ENCODE measurements around the gene NDUFB11.

The NDUFB11 gene

DNA sequence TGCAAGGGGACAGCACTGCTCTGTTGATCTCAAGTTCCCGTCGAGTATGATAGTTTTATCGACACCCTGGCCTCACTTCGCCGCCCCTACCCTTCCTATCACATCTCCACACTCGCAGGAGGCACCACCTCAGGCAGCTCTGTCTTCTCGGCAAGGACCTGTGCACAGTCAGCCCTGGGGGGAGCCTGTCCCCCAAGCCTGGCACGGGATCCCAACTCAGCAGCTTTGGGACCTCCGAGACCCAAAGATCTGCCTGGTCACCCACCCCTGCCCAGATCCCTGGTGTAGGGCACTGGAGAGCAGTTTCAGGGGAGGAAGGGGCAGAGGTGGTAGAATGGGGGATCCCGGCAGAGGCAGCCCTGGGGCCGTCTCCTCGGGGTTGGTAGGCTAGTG is 31.1 kb upstream of the NDUFB11 start:
- in situ Hi-C loops (cut with HindIII; ENCODE audit: low sequenced_read_pairs), result no loop called here

DNA sequence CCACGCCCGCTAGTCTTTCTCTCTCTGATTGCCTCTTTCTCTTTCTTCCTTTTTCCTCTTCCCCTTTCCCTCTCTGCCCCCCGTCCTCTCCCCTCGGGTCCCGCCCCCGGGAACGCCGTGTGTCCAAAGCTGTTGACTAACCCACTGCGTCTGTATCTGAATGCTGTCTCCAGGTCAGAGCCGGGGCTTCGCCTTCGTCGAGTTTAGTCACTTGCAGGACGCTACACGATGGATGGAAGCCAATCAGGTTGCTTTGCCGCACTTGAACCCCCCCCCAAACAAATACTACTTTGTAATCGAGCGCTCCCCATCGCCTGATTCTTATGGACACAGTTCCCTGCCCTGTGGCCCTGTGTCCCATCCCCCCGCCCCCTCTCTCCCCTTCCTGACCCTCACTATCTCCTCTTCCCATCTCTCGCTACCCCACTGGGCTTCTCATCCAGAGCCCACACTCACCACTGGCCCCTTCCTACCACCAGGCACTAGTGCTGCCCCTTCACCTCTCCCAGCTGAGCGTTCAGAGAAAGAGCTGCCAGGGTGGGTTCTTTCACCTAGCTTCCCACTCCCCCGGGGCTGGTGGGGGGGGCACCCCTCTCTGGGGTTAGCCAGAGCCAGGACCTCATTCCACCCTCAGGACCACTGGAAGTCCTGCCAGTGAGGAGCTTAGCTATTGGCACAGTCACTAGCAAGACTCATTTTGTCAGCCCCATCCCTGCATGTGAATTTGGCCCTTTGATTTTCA is 30.5 kb upstream of the NDUFB11 start:
- in situ Hi-C loops (cut with HindIII; ENCODE audit: low sequenced_read_pairs), result no loop called here

DNA sequence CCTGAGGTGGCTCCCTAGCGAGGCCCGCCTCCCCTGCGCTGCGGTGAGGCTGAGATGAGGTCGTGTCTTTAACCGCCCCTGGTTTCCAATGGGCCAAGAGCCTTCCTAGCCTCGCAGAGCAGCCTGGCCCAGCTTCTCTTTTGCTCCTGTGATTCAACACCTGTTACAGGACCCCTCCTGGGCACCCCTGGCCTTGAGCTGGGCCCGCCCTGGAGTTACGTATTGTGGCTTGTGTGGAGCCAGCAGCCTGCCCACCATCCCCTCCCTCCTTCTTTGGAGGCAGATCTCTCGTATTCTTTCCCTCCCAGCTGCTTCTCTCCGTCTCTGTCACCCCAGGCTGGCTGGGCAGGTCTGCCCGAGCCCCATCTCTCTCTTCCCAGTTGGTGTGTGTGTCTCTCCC is 29.9 kb upstream of the NDUFB11 start:
- in situ Hi-C loops (cut with HindIII; ENCODE audit: low sequenced_read_pairs), result no loop called here

DNA sequence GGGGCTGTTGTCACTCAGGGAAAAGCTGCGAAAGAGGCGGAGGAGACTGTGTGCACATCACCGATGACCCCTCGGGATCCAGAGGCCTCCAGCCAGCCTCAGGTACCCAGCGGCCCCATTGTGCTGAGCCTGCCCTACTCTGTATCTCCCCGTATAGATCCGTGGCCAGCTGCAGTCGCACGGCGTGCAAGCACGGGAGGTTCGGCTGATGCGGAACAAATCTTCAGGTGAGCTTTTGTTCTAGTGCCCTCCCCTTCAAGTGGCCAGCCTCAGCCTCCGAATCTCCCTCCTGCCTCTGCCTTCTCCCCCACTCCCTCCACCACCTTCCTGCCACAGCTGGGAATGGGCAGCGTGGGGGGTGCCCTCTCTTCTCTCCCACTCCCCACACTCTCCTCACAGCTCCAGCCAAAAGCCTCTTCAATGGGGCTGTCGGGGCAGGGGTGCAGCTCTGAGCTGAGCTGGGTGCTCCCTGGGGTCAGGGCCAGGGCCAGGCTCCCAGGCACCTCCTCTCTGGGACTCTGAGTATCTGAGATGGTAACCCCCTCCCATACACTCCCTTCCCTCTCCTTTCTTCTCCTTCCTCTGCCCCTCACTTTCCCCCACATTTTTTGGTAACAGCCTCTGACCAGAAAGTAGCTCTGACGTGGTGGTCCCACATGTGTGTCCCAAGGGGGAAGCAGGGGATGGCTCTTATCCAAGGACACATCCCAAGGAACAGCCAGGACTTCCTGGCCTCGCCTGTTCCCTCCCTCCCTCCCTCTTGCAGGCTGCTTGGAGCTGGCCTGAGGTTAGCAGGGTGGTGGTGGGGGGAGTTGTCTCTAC is 28.7 kb upstream of the NDUFB11 start:
- in situ Hi-C loops (cut with HindIII; ENCODE audit: low sequenced_read_pairs), result no loop called here

DNA sequence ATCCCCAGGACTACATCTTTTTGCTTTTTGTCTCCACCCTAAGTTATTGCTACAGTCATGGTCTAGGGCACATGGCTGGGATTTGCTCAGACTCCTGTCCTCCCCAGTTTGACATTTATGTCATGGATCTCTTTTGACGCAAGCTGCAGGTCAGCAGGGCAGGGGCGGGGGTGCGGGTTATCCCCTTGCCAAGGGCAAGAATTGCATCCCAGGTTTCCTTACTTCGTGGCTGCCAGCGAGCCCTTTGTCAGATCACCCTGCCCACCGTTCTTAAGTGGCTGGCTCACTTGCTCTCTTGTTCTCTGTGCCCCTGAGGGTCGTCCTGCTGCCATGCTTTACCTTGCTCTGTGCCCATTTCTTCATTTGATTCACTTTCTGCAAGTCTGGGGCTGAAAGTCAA is 28.0 kb upstream of the NDUFB11 start:
- in situ Hi-C loops (cut with HindIII; ENCODE audit: low sequenced_read_pairs), result no loop called here

DNA sequence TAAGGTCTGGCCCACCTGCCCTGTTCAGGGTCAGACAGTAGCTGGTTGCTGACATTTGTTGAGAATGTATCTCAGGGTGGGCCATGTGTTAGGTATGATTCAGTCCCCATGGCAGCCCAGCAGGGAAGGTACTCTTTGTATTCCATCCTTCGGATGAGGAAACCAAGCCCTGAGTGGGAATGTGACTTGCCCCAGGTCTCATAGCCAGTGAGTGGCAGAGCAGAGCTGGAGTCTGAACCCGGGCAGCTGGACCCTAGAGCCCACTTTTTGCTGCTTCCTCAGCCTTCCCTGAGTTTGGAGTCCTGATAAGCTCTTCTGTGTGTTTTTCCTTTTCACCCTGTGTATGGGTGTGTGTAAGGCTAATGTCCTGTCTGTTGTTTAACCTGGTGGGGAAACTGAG is 27.5 kb upstream of the NDUFB11 start:
- in situ Hi-C loops (cut with HindIII; ENCODE audit: low sequenced_read_pairs), result no loop called here

DNA sequence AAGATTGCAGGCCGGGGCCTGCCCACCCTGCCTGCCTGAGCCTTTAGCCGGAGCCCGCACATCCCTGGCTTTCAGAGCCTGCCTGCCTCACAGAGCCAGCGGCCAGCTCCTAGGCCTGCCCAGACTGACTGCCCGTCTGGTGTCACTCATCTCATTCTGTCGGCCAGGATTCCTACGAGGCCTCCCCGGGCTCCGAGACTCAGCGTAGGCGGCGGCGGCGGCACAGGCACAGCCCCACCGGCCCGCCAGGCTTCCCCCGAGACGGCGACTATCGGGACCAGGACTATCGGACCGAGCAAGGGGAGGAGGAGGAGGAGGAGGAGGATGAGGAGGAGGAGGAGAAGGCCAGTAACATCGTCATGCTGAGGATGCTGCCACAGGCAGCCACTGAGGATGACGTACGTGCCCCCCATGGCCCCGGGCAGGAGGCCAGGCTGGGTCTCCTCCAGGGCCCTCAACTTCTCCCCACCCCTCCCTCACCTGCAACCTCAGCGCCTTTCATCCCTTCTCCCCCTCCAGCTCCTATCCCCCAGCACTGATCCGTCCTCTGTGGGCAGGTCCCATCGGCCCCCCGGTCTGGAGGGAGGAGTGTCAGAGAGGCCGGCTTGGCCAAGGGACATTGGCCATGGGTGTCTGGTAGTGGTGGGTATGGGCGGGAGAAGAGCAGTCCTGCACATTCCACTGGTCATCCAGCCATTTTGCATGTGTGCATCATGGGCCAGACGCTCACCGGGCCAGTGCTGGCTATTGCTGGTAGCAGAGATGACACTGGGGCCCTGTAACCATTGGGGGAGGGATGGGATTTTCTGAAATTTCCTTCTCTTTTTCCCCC is 26.6 kb upstream of the NDUFB11 start:
- in situ Hi-C loops (cut with HindIII; ENCODE audit: low sequenced_read_pairs), result no loop called here

DNA sequence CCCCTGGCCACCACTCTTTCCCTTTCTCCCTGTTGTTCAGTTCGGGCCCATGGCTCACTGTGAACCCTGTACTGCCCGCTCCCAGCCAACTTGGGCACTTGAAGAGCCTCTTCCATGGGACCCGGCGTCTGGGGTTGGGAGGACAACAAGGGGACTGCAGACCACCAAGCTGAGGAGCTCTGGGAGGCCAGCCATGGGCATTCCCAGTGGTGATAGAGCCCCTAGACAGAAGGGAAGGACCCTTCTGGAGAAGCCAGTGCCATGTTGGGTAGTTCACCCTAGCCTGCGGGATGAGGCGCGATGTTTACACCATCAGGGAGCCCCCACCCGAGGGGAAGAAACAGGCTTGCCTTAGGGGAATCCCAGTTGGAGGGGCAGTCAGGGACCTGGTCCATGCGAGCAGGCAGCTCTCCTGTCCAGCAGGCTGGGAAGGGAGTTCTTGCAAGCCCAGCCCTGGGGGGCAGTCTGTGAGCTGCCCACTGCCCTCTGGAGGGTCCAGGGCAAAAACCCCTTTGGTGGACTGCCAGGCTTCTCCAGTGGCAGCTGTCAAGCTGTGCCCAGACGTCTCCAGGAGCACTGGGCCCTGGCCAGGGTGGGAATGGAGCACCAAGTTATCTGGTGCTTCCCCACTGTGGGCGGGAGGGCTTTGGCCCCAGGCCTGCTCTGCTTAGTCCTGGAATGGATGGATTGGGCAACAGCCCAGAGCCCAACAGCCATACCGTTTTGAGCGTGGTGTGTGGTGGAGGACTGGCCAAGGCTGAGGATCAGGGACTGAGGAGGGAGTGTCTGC is 25.4 kb upstream of the NDUFB11 start:
- in situ Hi-C loops (cut with HindIII; ENCODE audit: low sequenced_read_pairs), result no loop called here

DNA sequence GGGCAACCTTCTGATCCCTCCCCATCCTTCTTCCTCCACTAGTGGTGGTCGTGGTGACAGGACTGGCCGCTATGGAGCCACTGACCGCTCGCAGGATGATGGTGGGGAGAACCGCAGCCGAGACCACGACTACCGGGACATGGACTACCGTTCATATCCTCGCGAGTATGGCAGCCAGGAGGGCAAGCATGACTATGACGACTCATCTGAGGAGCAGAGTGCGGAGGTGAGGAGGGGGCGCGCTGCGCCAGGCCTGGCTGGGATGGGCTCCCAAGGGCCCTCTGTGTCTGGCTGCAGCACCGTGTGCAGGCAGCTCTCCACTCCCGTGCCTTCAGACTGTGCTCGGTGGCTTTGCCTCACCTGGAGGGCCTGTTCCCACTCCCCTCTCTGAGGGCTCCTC is 24.8 kb upstream of the NDUFB11 start:
- in situ Hi-C loops (cut with HindIII; ENCODE audit: low sequenced_read_pairs), result no loop called here

DNA sequence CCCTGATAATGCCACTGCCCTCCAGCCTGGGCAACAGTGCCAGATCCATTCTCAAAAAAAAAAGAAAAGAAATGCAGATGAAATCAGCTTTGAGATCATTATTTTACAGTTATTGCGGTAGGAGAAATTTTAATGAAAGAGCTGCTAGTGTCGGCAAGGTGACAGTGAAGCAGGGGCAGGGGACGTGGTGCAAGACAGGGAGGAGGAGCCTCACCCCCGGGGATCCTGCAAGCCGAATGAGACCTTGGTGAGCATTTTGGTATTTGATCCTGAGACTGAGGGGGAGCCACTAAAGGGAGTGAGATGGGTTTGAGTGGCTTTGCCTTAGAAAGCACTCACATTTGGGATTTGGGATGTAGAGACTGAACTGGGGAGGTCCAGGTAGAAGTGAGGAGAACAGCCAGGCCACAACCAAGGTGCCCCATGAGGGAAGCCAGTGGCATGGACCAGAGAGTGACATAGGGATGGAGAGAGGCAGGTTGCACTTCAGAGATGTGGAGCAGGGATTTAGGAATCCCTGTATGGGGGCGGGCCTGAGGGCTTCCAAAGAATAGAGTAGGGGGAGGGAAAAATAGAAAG is 24.1 kb upstream of the NDUFB11 start:
- in situ Hi-C loops (cut with HindIII; ENCODE audit: low sequenced_read_pairs), result no loop called here

DNA sequence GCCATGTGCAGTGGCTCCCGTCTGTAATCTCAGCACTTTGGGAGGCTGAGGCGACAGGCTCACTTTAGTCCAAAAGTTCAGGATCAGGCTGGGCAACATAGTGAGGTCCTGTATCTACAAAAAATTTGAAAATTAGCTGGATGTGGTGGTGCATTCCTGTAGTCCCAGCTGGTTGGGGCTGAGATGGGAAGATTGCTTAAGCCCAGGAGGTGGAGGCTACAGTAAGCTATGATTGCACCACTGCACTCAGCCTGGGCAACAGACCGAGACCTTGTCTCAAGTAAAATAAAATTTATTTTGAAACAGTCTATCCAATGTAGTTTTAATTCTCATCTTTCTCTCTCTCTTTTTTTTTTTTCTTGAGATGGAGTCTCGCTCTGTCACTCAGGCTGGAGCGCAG is 21.6 kb upstream of the NDUFB11 start:
- in situ Hi-C loops (cut with HindIII; ENCODE audit: low sequenced_read_pairs), result no loop called here

DNA sequence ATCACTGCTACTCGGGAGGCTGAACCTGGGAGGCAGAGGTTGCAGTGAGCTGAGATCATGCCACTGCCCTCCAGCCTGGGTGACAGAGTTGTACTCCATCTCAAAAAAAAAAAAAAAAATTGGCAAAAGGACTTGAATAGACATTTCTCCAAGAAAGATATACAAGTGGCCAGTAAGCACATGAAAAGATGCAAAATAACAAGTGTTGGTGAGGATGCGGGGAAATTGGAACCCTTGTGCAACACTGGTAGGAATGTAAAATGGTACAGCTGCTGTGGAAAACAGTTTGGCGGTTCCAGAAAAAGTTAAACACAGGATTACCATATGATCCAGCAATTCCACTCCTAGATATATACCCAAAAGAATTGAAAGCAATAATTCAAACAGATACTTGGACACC is 19.9 kb upstream of the NDUFB11 start:
- in situ Hi-C loops (cut with HindIII; ENCODE audit: low sequenced_read_pairs), result no loop called here

DNA sequence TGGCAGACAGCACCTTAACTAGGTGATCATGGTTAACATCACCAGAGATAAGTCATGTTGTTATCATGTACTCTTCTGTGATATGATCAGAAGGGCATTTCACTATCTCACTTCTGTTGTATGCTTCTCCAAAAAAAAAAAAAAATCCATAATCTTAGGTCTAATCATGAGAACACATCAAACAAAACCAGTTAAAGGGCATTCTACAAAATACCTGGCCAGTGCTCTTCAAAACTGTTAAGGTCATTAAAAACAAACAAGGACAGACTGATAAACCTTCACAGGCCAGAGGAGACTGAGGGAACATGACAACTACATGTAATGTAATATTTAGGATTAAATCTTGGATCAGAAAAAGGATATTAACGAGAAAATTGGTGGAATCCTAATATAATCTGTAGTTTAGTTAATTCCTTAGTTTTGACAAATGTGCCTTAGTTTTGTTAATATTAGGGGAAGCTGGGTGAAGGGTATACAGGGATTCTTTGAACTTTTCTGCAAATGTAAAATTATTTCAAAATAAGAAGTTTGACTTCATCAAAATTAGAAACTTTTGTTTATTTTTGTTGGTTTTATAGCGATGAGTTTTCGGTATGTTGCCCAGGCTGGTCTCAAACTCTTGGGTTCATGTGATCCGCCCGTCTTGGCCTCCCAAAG is 18.6 kb upstream of the NDUFB11 start:
- in situ Hi-C loops (cut with HindIII; ENCODE audit: low sequenced_read_pairs), result no loop called here

DNA sequence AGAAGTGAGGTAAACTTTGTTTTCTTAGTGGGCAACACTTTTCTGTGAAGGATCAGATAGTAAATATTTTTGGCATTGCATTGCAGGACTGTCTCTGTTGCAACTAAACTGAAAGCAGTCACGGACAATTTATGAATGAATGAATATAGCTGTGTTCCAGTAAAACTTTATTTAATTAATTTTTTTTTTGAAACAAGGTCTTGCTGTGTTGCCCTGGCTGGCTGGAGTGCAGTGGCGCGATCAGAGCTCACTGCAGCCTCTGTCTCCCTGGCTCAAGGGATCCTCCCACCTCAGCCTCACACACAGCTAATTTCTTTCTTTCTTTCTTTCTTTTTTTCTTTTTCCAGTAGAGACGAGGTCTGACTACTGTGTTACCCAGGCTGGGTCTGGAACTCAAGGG is 16.3 kb upstream of the NDUFB11 start:
- in situ Hi-C loops (cut with HindIII; ENCODE audit: low sequenced_read_pairs), result no loop called here

DNA sequence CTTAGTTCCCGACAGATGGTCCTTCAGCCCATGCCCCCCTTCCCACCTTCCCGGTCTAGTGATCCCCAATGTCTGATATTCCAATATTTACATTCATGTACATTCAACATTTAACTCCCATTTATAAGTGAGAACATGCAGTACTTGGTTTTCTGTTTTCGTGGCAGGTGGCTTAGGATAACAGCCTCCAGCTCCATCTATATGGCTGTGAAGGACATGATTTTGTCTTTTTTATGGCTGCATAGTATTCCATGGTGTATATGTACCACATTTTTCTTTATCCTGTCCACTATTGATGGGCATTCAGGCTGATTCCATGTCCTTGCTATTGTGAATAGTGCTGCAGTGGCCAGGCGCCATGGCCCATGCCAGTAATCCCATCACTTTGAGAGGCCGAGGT is 14.3 kb upstream of the NDUFB11 start:
- in situ Hi-C loops (cut with HindIII; ENCODE audit: low sequenced_read_pairs), result no loop called here

DNA sequence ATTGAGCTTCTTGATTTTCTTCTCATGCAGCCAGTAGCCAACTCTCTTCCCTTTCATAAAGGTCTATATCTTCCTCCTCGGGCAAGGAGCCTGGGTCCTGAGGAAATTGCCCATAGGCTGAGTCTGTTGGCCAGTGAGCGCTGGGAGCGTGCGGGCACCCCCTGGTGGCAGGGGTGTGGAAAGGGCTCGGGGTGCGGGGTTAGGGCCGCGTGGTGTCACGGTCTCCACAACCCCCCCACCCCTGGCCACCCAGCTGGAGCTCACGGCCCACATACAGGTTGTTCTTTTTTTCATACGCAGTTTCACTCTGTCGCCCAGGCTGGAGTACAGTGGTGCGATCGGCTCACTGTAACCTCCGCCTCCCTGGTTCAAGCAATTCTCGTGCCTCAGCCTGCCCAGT is 13.6 kb upstream of the NDUFB11 start:
- in situ Hi-C loops (cut with HindIII; ENCODE audit: low sequenced_read_pairs), result no loop called here

DNA sequence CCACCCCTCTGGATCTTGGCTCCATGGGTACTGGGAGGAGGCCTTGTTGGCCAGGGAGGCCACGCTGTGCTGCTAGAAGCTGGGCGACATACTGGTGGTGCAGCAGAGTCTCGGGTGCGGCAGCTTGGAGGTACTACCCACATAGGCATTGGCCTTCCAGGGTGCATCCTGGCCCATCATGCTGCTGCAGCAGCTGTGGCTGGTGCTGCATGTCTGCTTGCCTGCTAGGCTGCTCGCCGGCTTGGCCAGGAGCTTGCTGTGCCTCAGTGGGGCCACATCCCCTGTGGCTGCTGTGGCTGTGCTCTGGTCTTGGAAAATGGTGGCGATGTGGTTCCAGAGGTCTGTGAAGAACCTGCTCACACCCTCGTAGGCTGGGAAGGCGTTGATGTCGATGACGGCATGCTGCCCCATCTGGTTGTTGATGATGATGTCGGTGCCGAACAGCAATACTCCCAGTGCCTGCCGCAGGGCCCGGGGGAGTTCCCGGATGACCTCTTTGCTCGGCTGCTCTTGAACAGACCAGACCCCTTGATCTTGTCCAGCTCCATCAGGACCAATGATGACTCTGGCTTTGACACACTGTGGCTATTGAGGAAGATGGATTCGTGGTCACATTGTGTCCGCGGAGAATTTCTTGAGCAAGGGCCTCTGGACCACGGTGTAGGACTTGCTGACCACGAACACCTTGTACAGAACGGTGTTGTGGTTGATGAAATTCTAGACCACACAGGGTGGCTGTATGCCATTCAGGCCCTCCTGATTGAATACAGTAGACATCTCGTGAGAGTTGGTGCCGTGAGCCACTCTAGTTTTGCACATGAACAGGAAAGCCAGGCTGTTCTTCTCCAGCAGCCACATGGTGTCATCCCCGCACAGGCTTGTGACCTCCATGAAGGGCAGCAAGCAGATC is 12.4 kb upstream of the NDUFB11 start:
- in situ Hi-C loops (cut with HindIII; ENCODE audit: low sequenced_read_pairs), result no loop called here

DNA sequence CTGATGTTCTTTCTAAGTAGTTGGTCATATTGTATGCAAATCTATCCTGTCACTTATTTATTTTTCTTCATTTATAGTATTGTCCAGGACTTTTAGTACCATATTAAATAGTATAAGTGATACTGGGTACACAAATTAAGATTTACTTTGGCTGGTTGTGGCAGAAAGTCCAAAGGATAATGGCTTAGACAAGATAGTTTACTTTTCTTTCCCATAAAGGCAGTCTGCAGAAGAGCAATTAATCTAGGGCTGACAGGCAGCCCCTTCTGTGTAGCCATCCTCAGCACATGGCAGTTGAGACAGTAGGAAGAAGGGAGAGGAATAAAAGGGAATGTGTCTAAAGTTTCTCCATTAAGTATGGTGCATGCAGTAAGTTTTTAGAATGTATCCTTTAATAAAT is 6.9 kb upstream of the NDUFB11 start:
- in situ Hi-C loops (cut with HindIII; ENCODE audit: low sequenced_read_pairs), result no loop called here

DNA sequence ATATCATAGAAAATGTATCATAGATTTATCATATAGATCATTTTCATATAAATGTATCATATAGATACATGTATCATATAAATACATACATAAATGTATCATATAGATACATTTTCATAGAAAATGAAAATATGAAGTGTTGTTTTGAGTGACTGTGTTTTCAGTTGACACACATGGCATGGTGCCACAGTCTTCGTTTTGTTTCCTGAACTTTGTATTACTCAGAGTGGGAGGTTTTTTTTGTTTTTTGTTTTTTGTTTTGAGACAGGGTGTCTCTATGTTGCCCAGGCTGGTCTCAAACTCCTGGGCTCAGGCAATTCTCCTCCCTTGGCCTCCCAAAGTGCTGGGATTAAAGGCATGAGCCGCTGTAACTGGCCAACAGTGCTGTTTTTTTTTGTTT is 4.4 kb upstream of the NDUFB11 start:
- in situ Hi-C loops (cut with HindIII; ENCODE audit: low sequenced_read_pairs), result no loop called here
